GM19043 (cell line): Measurements from ENCODE around the gene CD44.

Source experiments
- ATAC-seq: cut with Tn5 transposase; IDR thresholded peaks from one replicate; pipeline ENCODE4 v1.9.1; 2021; ENCODE audit warnings: low read depth; ENCODE audit not compliant: unreplicated experiment

CD44 gene

DNA sequence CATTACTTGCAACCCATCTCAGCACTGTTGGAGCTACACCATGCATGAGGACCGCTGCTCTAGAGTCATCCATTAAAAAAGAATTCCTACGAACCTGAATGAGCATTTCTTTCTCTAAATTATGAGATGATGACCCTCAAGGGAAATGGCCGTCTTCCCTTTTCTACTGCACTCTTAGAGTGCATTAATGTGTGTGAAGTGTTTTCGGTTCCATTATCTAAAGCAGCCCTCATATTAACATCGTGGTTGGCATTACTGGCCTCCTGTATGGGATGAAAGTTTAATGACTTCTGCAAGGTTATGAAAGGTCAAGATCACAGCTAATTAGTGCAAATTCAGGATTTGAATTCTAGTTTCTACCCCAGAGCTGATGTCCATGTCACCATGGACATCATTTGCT is 16.7 kb downstream of the CD44 start:
- no peak for ATAC-seq

GRCh38 chr11:35157814-35158700 is 19.1 kb downstream of the CD44 start:
- no peak for ATAC-seq

DNA sequence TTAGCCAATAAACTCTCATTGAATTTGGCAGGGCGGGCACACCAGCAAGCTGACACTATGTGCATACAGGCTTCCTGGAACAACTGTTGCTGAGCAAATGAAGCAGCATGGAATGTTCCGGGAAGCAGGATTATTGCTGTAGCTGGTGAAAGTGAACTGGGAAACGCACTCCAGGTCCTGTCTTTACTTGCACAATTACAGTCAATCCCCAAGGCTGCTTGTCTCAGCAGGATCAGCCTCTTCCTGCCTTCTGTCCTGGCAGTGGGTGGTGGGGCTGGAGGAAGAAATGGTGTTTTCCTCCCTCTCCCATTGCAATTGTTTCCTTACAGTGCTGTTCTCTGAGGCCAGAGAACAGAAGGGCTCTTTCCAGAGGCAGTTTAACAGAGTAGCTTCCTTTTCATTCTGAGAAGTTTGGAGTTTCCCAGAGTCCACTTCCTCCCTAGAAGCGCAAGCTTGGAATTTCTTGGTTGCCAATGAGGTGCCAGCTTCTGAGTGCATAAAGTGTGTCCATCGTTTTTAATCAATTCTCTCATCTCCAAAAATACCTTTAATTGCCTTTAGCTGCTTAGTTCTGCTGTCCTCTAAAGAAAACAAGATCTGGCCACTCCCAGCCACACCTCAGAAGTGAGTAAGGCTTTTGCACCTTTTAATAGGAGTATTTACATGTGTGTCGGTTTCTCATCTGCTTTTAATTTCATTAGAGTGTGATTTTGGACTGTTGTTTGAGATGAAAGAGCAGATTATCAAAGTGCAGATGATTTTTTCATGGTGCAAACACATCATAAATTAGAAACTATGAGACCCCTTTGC is 19.9 kb downstream of the CD44 start:
- no peak for ATAC-seq

GRCh38 chr11:35160246-35160824 is 21.4 kb downstream of the CD44 start:
- ATAC-seq, result no peak

DNA sequence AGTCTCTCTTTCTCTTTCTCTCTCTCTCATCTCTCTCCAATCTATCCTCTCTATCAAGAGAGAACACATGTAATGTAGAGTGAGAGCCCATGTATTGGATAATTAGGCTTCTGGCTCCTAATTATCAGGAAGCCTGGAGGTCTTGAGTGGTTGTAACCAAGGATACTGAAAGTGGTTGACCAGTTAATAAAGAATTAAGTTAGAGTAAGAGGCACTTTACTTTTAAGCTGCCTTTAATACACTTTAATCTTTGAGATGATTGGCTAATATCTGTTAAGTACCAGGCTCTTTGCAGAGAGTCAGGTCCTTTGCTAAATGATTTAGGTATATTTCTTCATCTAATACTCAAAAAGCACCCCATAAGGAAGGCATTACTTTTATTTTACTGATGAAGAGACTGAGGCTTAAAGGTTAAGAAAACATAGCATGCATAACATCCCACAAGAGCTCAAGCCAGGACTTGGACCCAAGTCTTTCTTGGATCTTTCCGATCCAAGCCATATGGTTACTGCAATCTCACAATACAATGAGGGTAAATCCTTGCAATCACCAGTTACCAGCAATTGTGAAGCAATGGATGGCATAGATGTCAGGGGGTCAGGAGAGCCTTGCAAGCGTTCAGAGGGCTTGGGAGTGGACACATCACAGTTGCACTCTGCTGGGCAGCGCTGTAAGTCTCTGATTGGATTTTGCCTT is 22.1 kb downstream of the CD44 start:
- no peak for ATAC-seq

- no peak for ATAC-seq
Measured at GRCh38 chr11:35162745-35163144, 23.8 kb downstream of the CD44 start.

DNA sequence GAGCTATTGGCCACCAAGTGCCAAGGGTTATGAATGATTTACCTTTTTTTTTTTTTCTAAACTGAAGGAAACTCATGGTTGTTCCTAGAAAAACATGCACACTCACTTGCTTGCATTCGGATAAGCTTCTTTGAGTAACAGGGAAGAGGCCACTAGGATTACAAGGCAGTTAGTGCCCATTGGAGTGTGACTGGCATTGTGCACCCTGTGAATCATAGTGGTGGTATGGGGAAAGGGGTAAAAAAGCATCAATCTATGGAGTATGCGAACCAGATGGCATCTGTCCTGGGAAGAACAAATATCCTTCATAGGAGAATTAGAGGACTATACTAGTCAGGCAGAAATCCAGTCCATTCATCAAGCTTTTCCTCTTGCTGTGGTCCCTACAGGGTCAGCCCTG is 24.2 kb downstream of the CD44 start:
- no peak for ATAC-seq

GRCh38 chr11:35163702-35164496 is 24.9 kb downstream of the CD44 start:
- no peak for ATAC-seq

DNA sequence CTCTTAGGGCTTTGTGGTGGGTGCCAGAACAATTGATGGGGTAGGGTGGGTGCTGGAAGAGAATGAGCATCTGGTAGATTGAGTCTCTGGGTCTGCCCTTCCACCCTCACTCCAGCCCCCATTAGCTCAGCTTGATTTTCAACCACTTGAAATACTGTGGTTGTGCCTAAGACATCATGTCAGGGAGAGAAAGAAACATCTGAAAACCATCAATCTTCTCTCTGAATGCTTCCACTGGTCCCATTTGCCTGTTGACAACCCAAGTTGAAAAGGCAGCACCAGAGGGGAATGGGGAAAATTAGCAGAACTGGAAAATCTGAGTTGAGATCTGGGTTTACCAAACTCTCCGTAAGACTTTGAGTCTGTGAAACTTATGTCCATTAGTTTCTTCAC is 26.1 kb downstream of the CD44 start:
- ATAC-seq, result no peak

DNA sequence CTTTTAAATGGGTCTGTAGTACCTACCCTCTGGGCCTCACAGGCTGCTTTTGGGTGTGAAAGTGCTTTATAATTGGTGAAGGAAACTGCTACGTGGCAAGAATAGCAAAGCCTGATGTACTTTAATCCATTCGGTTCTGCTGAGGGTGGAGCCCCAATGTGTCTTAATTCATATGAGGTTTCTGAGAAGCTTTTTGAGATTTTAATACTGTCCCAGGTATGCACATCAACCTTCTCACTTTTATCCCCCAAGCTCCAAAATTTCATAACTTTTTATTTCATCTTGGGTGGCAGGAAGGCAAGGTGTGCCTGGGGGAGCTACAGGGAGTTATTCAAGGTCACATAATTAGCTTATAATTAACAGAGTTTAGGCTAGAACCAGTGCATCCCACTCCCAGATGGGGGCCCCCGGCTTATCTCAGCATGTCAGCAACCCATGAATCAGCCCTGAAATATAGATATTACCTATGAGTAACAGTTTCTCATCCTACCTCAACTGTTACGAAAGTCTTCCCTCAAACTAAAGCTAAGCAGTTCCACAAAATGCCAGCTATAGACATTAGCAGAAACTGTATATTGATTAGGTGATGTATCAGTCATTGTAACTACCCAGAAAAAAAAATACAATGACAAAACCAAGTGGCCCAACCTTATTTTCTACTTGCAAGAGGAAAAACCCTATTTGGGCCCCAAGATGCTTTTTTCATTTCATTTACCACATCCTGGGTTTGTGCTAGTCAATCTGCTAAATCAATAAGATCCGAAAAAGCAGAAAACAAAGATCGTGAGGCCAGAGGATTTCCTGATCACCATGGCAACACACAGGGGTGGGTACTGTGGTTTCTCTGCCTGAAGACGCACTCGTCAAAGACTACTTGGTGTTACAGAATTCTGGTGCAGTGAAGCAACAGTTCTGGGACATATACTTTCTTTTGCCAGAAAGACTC is 26.7 kb downstream of the CD44 start:
- ATAC-seq, result peak; percentile 80

DNA sequence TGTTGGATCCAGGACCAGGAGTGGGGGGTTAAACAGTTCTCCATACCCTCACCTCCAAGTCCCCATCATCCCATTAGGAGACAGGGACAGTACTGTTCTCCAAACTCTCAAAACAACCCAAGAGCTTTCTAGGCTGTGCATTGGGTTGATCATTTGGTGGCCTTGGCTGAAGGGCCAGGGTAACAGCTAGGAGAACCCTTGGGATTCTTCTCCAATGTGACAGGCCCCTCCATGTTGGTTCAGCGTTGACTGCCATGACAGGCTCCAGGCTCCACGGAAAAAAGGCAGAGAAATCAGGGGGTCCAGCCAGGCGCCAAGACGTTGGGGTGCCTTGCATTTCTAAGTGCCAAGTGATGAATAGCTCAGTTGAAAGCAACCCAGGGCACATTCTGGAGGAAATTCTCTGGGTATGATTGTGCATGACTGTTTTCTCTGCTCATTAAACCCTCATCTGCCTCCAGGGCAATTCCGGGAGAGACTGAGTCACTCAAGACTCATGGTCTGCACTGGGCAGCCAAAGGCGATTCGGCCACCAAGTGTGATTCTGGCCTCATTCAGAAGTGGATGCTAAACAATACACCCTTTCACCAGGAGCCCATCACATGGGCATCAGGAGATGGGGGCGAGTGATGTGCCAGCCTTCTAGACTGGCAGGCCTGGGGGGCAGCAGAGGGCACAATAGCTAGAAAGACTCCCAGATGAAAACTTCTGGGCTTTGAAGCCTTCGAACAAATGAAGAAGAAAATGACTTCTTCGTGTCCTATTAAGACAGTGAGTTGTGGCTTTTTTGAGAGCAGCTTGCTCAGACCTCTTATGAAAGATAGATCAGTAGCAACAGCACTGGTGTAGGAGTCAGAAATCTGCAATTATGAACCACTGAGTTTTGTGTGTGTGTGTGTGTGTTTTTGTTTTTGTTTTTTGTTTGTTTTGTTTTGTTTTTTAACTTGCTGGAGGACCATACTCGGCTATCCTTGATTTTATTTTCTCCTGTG is 27.7 kb downstream of the CD44 start:
- ATAC-seq, result peak; percentile 2

DNA sequence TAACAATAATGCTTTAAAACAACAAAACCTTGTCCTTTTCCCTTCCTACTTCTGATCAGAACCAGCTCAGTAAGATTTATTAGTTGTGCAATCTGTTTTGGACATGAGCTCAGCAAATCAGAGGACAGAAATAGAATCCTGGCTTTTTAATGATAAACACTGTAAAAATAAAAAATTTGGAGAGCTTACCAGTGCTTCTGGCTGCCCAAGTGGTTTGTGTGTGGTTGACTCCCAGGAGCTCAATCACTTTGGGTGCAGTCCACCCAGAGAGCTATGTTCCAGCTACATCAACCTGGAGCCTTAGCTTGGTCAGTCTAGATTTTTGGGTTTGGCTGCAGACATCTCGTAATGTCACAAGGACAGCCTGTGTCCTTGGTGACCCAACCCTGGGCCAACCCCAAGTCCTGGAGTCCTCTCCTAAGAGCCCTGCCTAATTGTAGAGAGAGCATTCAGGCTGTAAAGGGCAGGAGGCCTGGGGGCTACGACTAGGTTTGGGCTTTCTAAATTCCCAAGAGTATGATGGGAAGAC is 28.5 kb downstream of the CD44 start:
- ATAC-seq, result no peak

GRCh38 chr11:35168671-35169070 is 29.7 kb downstream of the CD44 start:
- ATAC-seq, result no peak

DNA sequence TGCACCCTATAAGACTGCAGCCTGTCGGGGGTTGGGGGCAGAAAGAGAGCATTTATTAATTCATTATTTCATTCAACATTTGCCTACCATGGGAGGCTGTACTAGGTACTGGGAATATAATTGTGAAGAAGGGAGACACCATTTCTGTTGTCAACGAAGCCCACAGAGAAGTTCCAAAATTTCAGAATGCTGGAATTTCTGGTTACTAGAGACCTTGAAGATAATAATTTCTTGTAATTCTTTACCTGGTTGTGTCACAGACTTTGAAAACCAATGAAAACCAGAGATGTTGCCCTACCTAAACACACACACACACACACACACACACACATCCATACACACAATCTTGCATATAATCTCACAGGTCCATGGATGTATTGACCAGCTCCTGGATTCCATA is 30.1 kb downstream of the CD44 start:
- no peak for ATAC-seq

DNA sequence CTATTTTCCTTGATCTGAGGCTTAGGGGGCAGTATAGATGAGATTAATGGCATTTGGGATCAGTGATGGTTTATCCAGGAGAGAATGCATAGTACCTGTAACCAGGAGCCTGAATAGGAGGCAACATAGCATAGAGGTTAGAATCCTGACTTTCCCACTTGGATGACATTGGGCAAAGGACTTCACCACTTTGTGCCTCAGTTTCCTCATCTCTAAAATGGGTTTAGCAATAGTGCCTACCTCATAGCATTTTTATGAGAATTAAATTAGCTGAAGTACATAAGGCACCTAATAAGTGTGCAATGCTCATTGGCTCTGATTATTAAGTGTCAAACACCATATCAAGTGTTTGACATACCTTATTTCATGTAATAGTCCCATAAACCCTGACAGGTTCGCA is 30.8 kb downstream of the CD44 start:
- no peak for ATAC-seq

DNA sequence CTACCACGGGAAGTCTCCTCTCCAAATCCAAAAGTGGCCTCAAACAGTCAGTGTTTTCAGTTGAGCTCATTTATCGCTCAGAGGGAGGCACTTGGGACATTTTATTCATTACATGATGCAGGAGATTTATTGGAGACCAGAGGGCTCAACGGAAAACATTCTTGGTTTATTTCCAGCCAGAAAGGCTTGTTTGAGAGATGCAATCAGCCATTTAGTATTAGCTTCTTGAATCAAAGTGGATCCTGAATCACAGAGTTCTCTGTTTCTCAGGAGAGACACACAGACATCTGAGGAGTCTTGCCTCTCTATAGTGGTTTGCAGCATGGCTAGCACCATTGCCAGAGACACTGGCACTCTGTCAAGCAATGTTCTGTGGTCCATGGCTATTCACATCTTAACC is 31.5 kb downstream of the CD44 start:
- no peak for ATAC-seq

GRCh38 chr11:35171226-35171625 is 32.3 kb downstream of the CD44 start:
- no peak for ATAC-seq
